Measurements from ENCODE around the gene MARS1. TPM values are rescaled to one million over a fixed set of nuclear protein-coding genes. Genes with fewer than 3 reads are reported as not detected.

The MARS1 gene
- total RNA-seq, 1 donor from 2014 or later, result 141 TPM

DNA sequence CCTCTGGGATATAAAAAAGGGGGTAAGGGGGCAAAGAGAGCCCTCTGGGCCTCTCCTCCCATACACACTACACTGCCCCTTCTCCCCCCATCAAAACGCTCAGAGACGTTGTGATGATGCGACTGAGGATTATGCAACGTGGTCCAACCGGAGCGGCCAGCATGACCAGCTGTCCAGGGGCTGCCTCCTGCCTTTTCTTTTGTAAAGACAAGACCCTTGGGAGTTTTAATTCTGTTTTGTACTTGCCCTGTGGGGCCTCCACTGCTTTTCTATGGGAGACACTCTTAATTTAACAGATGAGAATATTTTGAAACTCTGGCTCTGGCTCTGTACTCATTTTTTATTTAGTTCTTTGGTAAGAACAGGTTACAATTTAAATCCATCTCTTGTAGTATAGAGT lies 42.0 kb downstream of the MARS1 start:
- ATAC-seq, result no peak
- peaks cover 99% of the 10 kb centered on the region for H3K36me3 ChIP-seq
- no peak overlapping the region for H3K4me3 ChIP-seq
- H3K9me3 ChIP-seq, result no peaks in the 10 kb centered on the region
- no peaks in the 10 kb centered on the region for H3K27me3 ChIP-seq
- no peak for DNase-seq
- intact Hi-C loops (cut with DNase I), result no loop called here
- TF ChIP-seq, protein P1, sequence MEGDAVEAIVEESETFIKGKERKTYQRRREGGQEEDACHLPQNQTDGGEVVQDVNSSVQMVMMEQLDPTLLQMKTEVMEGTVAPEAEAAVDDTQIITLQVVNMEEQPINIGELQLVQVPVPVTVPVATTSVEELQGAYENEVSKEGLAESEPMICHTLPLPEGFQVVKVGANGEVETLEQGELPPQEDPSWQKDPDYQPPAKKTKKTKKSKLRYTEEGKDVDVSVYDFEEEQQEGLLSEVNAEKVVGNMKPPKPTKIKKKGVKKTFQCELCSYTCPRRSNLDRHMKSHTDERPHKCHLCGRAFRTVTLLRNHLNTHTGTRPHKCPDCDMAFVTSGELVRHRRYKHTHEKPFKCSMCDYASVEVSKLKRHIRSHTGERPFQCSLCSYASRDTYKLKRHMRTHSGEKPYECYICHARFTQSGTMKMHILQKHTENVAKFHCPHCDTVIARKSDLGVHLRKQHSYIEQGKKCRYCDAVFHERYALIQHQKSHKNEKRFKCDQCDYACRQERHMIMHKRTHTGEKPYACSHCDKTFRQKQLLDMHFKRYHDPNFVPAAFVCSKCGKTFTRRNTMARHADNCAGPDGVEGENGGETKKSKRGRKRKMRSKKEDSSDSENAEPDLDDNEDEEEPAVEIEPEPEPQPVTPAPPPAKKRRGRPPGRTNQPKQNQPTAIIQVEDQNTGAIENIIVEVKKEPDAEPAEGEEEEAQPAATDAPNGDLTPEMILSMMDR (IDR thresholded peaks at IDR 0.05), result no peak
- H3K4me1 ChIP-seq, result peaks cover 6% of the 10 kb centered on the region
- H3K27ac ChIP-seq, result no peak overlapping the region

DNA sequence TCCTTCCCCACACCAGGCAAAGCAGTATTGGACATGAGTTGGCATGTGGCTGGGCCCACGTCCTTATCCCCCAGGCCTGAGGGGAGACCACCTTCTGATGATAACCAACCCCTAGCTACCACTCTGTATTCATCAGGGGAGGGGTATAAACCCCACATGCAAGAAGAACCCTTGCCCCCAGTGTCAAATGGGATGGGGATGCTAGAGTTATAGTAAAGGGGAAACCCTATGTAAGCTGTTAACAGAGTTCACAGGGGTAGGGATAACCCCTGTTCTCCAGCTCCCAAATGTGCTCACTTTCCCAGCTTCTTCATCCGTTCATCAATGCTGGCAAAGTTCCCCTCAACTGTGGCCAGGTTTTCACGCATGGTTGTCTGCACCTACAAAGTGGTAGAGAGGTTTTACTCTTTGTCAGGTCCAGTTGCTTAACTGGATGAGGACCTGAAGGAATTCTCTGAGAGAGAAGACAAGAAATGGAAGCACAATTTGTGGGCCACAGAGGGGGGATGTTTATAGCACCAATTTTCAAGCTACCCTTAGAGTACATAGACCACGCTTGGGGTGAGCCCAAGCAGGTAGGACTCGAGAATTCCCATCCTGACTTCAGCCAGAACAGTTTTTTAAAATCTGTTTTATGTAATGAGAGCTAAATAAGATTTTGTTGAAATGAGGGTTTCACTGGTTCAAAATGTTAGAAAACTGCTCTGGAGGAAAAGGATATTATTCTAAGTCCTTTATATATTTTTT lies 42.7 kb downstream of the MARS1 start:
- H3K4me1 ChIP-seq, result no peaks in the 10 kb centered on the region
- H3K4me3 ChIP-seq, result no peak overlapping the region
- intact Hi-C loops (cut with DNase I), result no loop called here

DNA sequence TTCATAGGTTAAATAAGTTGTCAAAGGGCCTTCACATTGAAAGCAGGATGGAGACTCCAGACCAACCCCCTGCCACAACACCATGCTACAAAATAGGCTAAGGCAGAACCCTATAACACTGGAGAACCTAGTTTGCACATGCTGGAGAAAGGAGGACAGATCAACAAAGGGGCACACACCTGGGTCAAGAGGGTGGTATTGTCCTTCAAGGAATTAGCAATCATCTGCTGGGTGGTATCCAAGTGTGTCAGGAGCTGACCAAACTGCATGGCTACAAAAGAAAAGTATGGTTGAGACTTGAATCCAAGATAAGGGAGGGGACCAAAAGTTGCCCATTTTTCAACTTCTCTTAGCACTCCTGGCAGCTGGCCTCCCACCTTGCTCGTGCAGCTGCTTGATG lies 44.0 kb downstream of the MARS1 start:
- ATAC-seq, result no peak
- peaks cover 92% of the 10 kb centered on the region for H3K36me3 ChIP-seq
- DNase-seq, result no peak
- H3K4me3 ChIP-seq, result no peak overlapping the region
- TF ChIP-seq, protein P1 (IDR thresholded peaks at IDR 0.05), result no peak
- H3K9me3 ChIP-seq, result no peaks in the 10 kb centered on the region
- H3K27me3 ChIP-seq, result no peaks in the 10 kb centered on the region
- H3K27ac ChIP-seq, result no peak overlapping the region
- intact Hi-C loops (cut with DNase I), result no loop called here
- no peaks in the 10 kb centered on the region for H3K4me1 ChIP-seq

More for the DNA sequence above, 42.7 kb downstream of the MARS1 start:
- H3K36me3 ChIP-seq, result peaks cover 99% of the 10 kb centered on the region
- no peak for ATAC-seq
- DNase-seq, result no peak
- TF ChIP-seq, protein P1 (IDR thresholded peaks at IDR 0.05), result no peak
- no peaks in the 10 kb centered on the region for H3K9me3 ChIP-seq
- no peaks in the 10 kb centered on the region for H3K27me3 ChIP-seq
- H3K27ac ChIP-seq, result no peak overlapping the region

DNA sequence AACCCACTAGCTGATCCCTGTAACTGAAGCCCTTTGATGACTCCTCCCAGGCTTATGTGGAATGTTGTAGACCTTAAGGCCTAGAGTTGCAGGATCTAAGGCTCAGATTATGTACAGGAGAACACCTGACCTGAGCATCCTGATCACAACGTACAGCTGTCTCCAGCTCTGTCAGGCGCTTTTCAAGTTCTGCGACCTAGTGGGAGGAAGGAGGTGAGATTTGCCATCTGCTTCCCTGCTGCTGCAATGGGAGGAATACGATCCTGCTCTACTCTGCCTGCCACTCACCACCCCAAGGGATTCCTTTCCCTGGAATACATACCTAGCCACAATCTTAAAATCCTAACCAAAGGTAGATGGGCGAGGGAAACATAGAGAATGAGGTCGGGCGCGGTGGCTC lies 45.2 kb downstream of the MARS1 start:
- Histone ChIP-seq H3K4me1 (no peaks in the 10 kb centered on the region), H3K4me3 (no peak overlapping the region), H3K27me3 (no peaks in the 10 kb centered on the region), H3K27ac (no peak overlapping the region), H3K36me3 (peaks cover 87% of the 10 kb centered on the region), H3K9me3 (no peaks in the 10 kb centered on the region)
- ATAC-seq (no peak), DNase-seq (no peak)
- intact Hi-C loops (cut with DNase I), result no loop called here
- TF ChIP-seq, protein P1 (IDR thresholded peaks at IDR 0.05), result no peak

DNA sequence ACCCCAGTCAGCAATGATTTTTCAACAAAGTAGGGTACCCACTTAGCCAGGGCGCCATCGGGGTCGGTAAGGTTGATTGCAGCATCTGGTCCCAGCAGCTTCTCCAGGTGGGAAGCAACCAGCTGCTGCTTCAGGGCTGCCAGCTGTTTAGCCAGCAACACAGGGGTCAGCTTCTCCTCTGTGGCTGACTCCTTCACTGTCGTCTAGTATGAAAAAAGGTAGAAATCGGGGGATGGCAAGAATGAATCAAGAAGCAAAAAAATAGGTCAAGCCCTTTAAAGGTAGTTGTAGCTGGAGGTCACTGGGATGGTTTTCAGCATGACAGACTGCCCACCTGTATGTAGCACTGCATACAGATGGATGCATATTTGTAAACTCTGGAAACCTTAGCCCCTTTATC lies 46.4 kb downstream of the MARS1 start:
- DNase-seq (no peak), ATAC-seq (no peak)
- intact Hi-C loops (cut with DNase I), result no loop called here
- Histone ChIP-seq H3K36me3 (peaks cover 85% of the 10 kb centered on the region), H3K27me3 (no peaks in the 10 kb centered on the region), H3K9me3 (no peaks in the 10 kb centered on the region), H3K4me1 (no peaks in the 10 kb centered on the region), H3K27ac (no peak overlapping the region), H3K4me3 (no peak overlapping the region)
- TF ChIP-seq, protein P1 (IDR thresholded peaks at IDR 0.05), result no peak
